DND-41 (cell line): Measurements from ENCODE around the gene SPHK1.

Experiments used
- ATAC-seq: fragments of 200-7000 bp; cut with Tn5 transposase; 3 replicates; pipeline ENCODE4 v1.9.1; 2021; ENCODE audit warnings: low read depth; ENCODE audit not compliant: insufficient read depth
- DNase-seq: peaks from one replicate; pipeline ENCODE4 v3.0.0-alpha.2; 2020
- H2AFZ ChIP-seq: 2 replicates; pipeline ENCODE4 v1.6.0; 2012; ENCODE audit warnings: low read depth, low read length
- H3K27ac ChIP-seq: 2 replicates; pipeline ENCODE4 v1.5.1; 2012; ENCODE audit warnings: low read length, inconsistent platforms
- H3K27me3 ChIP-seq: fragments of 200-600 bp; sonication (generic); 2 replicates; pipeline ENCODE4 v1.6.0; 2012; ENCODE audit warnings: low read length, mild to moderate bottlenecking, inconsistent platforms; ENCODE audit not compliant: insufficient read depth, poor library complexity
- H3K36me3 ChIP-seq: 2 replicates; pipeline ENCODE4 v1.5.1; 2012; ENCODE audit warnings: low read length, inconsistent platforms; ENCODE audit not compliant: insufficient read depth
- H3K4me1 ChIP-seq: 2 replicates; pipeline ENCODE4 v1.5.1; 2012; ENCODE audit warnings: mild to moderate bottlenecking, low read length; ENCODE audit not compliant: insufficient read depth
- H3K4me2 ChIP-seq: 2 replicates; pipeline ENCODE4 v1.6.0; 2012; ENCODE audit warnings: mild to moderate bottlenecking, moderate library complexity, low read length, inconsistent platforms; ENCODE audit not compliant: insufficient read depth
- H3K4me3 ChIP-seq, 2 experiments: fragments of 200-600 bp in 1 of 2; shearing (Covaris generic) in 1 of 2; 2 replicates each; pipeline ENCODE4 v1.5.1; 2012 to 2016; ENCODE audit warnings: inconsistent platforms in 2 of 2, low read length in 2 of 2, mild to moderate bottlenecking in 2 of 2, low read depth in 1 of 2, moderate library complexity in 1 of 2
- H3K79me2 ChIP-seq: 2 replicates; pipeline ENCODE4 v1.6.0; 2012; ENCODE audit warnings: low read length, inconsistent platforms; ENCODE audit not compliant: insufficient read depth
- H3K9ac ChIP-seq: 2 replicates; pipeline ENCODE4 v1.6.0; 2012; ENCODE audit warnings: low read depth, mild to moderate bottlenecking, inconsistent platforms, low read length, moderate library complexity
- H3K9me3 ChIP-seq: 2 replicates; pipeline ENCODE4 v1.5.1; 2012; ENCODE audit warnings: low read length, moderate library complexity, mild to moderate bottlenecking, inconsistent platforms; ENCODE audit not compliant: insufficient read depth, severe bottlenecking
- H4K20me1 ChIP-seq: 2 replicates; pipeline ENCODE4 v1.6.0; 2012; ENCODE audit warnings: low read length; ENCODE audit not compliant: insufficient read depth
- CTCF ChIP-seq: IDR thresholded peaks from 2 replicates; pipeline ENCODE4 v1.5.1; 2012; ENCODE audit warnings: borderline replicate concordance, low read length, moderate library complexity, mild to moderate bottlenecking; ENCODE audit not compliant: poor library complexity, severe bottlenecking; ENCODE audit errors: extremely low read depth
- EZH2 ChIP-seq: IDR thresholded peaks from 3 replicates; pipeline ENCODE4 v1.6.1; 2012; ENCODE audit warnings: borderline replicate concordance, low read depth, mild to moderate bottlenecking, moderate library complexity, low read length, inconsistent platforms; ENCODE audit not compliant: severe bottlenecking

SPHK1 gene

GRCh38 chr17:76384222-76384986, at the start of gene SPHK1:
SPHK1 (plus strand) TSS chr17:76384609; CDS start chr17:76385645, 1,036 bp downstream.
- Histone ChIP-seq H3K36me3 (no peaks in the 10 kb centered on the region), H3K4me2 (peak within 1 kb of the TSS; percentile 81), H3K4me3 (peak within 1 kb of the TSS; percentile 36 to 56; a peak in 3 of 4 replicates), H3K79me2 (no peaks in the 10 kb centered on the region), H3K9ac (peak within 1 kb of the TSS; percentile 72), H3K9me3 (no peaks in the 10 kb centered on the region), H3K27ac (peak within 1 kb of the TSS; percentile 3), H2AFZ (peak within 1 kb of the TSS; percentile 77), H3K27me3 (peaks cover 15% of the 10 kb centered on the region), H4K20me1 (0 out of 2 replicates have a peak, but pooled peaks cover 3% of the 10 kb centered on the region), H3K4me1 (peaks cover 28% of the 10 kb centered on the region)
- DNase-seq: peak; percentile 70
- peak; percentile 73 for ATAC-seq
- TF ChIP-seq EZH2 (no peak), CTCF (no peak)

- no peak for DNase-seq
- H2AFZ ChIP-seq: no peak overlapping the region
- TF ChIP-seq EZH2: no peak
- no peak for TF ChIP-seq CTCF
- H3K9ac ChIP-seq: no peak overlapping the region
- peaks cover 21% of the 10 kb centered on the region for H3K79me2 ChIP-seq
- H3K9me3 ChIP-seq: no peaks in the 10 kb centered on the region
- H3K27me3 ChIP-seq: no peaks in the 10 kb centered on the region
- peaks cover 5% of the 10 kb centered on the region; the same call in 1 of the 2 replicates for H4K20me1 ChIP-seq
- no peak overlapping the region for H3K27ac ChIP-seq
- no peak overlapping the region for H3K4me3 ChIP-seq
- ATAC-seq: no peak
- H3K36me3 ChIP-seq: peaks cover 31% of the 10 kb centered on the region
- no peak overlapping the region for H3K4me2 ChIP-seq
- no peaks in the 10 kb centered on the region for H3K4me1 ChIP-seq
These were observed 48.6 kb upstream of the SPHK1 start for GRCh38 chr17:76335716-76336381.

- no peaks in the 10 kb centered on the region for H3K4me1 ChIP-seq
- ATAC-seq: no peak
- no peak overlapping the region for H3K4me2 ChIP-seq
- H3K9me3 ChIP-seq: no peaks in the 10 kb centered on the region
- no peaks in the 10 kb centered on the region for H3K27me3 ChIP-seq
- DNase-seq: no peak
- peaks cover 5% of the 10 kb centered on the region; the same call in 1 of the 2 replicates for H4K20me1 ChIP-seq
- no peak overlapping the region for H2AFZ ChIP-seq
- TF ChIP-seq CTCF: no peak
- no peak for TF ChIP-seq EZH2
- peaks cover 21% of the 10 kb centered on the region for H3K79me2 ChIP-seq
- no peak overlapping the region for H3K27ac ChIP-seq
- no peak overlapping the region for H3K9ac ChIP-seq
- H3K36me3 ChIP-seq: peaks cover 27% of the 10 kb centered on the region
- H3K4me3 ChIP-seq: no peak overlapping the region
These were observed 47.5 kb upstream of the SPHK1 start for GRCh38 chr17:76336756-76337412.
